DOHH2 (cell line): Measurements from ENCODE around the gene RESF1.

ENCODE experiments used
- CTCF ChIP-seq: fragments of 200-600 bp; sonication (generic); IDR thresholded peaks from one replicate; pipeline ENCODE4 v1.5.1; 2014; ENCODE audit warnings: antibody characterized with exemption, mild to moderate bottlenecking, low read depth, low read length; ENCODE audit not compliant: poor library complexity, severe bottlenecking
- EZH2phosphoT487 ChIP-seq: fragments of 200-600 bp; sonication (generic); IDR thresholded peaks from 2 replicates; pipeline ENCODE4 v1.6.1; 2017; ENCODE audit warnings: borderline replicate concordance, mild to moderate bottlenecking, antibody characterized with exemption, low read length, moderate library complexity, mixed read lengths

DNA sequence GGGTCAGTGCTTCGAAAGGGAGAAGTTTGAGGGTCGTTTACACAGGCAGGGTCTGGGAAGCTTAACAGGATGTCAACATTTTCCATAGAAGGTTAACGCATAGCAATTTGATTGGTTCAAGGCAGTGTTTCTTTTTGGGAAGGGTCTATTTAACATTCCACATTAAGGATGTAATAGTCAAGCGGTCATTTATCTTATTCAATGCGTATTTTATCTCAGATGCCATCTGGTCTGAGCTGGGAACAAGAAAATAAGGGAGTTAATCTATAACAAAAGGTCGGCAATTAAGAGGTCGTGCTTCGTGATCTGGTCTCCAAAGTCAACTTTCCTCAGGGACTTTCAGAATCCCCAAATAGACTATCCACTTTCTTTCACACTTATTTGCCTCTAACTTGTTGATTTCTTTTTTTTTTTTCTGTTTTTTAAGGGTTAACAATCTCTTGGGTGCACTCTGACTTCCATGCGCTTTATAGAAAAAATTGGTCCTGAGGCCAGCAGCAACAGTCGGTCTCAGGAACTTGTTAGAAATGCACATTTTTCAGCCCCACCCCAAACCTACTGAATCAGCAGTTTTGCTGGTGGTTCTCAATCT, 550 bp upstream of the RESF1 start:
- no peak for TF ChIP-seq CTCF
- no peak for TF ChIP-seq EZH2phosphoT487
